GM11168 (cell line): ENCODE results near the gene RNF32.
"Not testable (repeated sequence)": the region's sequence is repeated elsewhere in the genome, so short reads cannot be mapped to it uniquely, and the experiment has no call there.

Experiments
- in situ Hi-C: fragments of 300-500 bp; cut with MboI; formaldehyde crosslinking; loops from one replicate; pipeline ENCODE4 v1.12.0; 2022; ENCODE audit warnings: low sequenced_read_pairs; ENCODE audit not compliant: unreplicated experiment

RNF32 gene

DNA sequence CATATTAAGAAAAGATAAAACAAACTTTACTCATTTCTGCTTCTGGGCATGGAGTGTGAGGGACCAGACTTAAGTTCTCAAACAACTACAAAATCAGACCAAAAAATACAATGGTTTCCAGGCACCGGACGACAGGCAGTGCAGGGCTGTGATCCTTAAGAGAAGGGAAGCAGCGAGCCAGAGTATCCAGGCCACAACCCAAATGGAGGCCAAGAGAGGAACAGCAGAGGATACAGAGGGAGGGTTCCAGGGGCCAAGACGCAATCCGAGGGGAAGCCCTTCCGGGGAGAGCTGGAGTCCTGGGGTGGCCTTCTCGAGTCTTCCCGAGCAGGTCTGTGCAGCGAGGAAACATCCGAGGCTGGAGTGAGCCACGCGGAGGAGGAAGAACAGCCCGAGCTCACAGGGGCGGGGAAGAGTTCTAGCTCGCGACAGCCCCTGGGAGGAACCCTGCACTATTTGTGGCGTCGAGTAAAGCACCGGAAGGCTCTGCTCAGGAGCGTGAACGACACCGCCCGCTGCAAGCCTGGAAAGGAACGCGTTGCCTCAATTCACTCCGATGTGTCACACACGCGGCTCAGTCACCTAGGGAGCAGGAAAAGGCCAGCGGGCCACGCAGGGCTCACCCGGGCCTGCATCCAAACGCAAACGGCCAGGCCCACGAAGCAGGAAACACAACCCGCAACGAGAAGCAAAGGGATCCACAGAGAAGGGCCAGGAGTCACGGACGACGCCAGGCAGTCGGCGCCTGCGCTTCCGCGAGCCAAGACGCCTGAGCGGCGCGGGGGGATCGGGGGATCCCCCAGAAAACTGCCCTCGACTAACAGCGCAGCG is 933 bp upstream of the RNF32 start:
- in situ Hi-C loops, result no loop called here

DNA sequence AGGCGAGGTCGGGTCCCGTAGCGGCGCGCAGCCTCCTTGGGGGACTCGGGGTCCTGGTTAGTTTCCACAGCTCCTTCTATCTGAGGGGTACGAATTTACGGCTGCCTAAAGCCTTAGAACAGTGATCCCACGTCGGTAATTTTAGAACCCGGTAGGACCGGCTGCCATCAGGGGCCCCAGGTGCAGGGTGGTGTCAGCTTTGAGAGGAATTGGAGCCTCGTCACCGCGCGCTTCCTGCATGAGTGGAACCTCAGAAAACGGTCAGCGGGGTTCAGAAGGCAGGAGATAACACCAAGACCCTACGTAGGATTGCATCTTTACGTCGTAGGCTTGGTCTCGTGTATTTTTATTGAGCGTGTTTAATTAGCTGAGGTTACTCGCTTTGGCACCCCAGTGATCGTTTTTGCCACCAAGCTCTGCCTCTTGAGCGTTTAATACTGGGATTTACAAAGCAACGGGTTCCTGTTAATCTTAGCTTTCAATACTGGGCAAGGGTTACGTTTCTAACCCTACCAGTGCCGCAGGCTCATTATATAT is 443 bp downstream of the RNF32 start:
- in situ Hi-C loops, result no loop called here

DNA sequence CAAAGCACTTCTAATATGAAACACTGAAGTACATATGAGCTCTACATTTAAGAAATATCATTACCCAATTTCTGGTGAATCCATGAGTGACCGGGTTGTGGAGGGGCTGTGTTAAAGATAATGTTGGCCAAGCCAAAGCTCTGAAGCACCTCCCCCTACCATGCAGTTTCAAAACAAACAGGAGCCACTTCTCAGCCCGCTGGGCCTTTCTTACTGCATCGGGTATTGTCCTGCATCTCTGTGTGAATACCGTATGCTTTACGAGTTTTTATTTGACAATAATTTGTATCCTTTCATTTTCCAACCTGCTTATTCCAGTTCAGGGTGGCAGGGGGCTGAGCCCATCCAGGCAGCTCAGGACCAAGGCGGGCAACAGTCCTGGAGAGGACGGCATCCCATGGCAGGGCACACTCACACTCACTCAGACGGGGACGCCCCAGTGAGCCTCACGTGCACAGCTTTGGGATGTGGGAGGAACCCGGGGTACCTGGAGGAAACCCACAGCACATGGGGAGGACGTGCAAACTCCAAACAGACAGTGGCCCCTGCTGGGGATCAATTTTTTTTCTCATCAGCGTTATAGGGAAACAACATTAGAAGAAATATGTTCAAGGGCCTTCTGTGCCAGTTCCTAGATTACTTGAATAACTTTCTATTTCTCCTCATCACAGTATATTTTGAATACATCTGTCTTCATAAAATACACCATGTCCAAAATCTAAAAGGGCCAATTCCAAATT is 1.9 kb downstream of the RNF32 start:
- in situ Hi-C loops, result no loop called here

DNA sequence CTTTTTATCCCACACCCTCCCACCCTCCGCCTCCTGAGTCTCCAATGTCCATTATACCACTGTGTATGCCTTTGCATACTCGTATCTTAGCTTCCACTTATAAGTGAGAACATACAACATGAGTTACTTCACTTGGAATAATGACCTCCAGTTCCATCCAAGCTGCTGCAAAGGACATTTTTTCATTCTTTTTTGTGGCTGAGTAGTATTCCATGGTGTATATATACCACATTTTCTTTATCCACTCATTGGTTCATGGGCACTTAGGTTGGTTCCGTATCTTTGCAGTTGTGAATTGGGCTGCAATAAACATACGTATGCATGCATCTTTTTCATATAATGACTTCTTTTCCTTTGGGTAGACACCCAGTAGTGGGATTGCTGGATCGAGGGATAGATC is 6.8 kb downstream of the RNF32 start:
- in situ Hi-C loops, result not testable (repeated sequence)

DNA sequence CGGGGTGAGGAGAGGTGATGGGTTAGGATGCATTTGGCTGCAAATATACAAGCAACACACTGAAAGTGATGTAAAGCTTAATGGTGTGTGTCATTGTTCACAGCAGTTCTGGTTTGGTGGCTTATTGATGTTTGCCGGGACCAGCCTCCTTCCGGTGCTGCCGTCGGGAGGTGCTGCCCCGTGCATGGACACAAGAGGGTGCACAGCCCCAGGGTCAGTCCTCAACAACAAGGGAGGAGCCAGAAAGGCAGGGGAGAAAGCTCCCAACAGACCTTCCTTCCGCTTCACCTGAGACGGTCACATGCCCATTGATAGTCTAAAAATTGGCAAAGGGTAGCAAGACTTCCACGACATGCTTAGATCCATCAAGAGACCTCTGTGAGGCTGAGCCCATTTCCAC is 9.5 kb downstream of the RNF32 start:
- in situ Hi-C loops, result no loop called here

DNA sequence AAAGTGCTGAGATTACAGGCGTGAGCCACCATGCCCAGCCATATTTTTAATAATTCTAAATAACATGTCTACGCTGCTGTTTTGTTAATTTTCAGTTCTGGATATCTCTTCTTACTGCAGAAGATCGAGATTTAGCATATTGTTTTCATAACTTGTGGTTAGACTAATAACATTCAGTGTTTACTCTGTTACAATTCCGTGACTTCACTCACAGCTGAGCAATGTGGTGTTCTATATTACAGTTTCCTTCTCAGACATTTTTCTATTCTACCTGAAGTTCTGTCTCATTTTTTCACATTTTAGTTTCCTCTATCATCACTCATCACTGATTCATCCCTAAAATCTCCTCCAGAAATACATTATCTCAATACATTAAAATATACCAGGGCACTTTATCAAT is 10.9 kb downstream of the RNF32 start:
- in situ Hi-C loops, result no loop called here

DNA sequence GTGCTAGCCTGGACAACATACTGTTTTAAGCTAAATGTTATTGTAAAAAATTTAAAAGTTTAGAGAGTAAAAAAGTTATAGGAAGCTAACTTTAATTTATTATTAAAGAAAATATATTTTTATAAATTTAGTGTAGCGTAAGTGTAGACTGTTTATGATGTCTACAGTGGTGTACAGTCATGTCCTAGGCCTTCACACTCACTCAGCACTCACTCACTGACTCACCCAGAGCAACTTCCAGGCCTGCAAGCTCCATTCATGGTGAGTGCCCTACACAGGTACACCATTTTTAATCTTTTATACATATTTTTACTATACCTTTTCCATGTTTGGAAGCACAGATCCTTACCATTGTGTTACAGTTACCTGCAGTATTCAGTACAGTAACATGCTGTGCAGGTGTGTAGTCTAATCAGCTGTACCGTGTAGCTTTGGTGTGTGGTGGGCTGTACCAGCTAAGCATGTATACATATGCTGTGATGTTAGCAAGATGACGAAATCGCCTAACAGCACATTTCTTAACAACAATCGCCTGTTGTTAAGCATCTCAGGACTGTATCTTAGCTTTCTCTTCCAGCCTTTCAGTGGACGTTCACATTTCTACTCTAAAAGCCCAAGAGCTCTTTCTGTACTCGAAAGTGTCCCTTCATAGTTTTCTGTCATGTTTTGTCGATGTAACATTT is 12.5 kb downstream of the RNF32 start:
- in situ Hi-C loops, result no loop called here

DNA sequence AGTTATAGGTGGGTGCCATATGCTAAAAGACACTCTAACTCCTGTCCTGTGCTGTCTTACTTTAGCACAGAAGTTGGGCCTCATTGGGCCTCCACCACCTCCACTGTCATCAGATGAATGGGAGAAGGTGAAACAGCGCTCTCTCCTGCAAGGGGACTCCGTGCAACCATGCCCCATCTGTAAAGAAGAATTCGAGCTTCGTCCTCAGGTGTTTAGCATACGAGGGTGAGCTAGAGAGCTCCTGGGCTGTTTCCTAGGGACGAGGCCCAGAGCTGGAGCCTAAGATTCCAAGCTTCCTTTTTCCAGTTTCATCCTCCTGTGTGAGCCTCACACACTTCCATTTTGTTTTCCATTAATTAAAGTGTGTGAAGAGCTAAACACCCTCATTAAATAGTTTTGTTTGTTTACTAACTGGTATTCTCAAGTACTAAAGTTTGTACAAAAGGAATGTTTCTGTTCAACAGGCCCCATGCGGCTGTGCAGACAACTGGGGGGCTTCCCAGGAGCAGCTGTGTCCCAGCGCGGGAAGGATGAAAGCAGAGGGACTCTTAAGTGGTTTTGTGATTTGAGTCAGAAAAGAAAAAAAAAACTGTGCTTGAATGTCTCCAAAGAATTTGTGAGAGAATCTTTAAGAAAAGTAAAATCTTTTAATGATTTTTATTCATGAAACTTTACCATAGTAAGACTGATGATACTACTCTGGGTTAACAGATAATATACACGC is 14.1 kb downstream of the RNF32 start:
- in situ Hi-C loops, result no loop called here

DNA sequence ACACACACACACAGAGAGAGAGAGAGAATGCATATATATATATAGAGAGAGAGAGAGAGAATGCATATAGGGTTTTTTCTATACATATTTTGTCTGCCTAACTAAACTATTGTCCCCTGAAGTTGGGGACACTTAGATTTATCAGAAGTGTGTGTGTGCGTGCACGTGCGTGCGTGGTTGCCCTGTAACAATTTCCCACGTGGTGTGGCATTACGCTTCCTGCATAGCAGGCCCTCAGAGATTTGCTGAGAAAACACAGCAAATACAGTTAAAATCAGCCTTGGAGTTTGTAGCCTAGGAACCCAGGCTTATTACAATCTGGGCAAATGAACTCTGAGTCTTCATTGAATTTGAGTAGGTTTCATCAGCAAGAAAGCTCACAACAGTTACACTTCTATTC is 14.7 kb downstream of the RNF32 start:
- in situ Hi-C loops, result no loop called here

DNA sequence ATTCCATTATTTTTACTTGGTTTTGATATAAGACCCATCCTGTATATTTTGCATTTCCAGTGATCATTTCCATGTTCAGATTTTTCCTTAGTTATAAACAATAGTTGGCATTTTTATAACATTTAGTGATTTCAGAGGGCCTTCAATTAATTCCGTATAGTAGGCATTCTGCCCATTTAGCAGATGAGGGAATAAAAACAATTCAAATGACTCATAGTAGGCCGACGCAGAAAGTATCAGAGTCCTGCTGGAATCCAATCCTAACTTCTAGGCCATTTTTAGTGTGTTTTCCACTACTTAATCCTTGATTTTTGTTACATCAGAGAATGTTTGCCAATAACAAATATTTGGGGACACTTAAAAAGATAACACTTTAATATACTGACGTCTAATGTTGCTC is 15.4 kb downstream of the RNF32 start:
- in situ Hi-C loops, result no loop called here

DNA sequence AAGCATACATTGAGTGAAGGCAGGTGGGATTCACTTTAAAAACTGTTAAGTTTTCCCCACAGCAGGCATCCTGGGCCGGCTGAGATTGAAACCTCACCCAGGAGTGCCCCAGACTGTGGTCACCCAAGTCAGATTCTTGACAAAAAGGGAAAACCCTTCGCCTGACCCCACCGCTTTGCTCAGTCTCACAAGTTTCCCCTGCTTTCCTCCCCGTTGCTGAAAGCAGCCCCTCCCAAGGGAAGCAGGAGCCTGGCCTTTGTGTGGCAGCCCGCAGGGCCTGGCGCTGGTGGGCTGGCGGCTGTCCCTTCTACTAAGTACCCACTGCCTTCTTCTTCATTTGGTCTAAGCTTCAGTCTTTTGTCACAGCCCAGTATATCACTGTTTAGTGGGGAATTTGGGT is 16.0 kb downstream of the RNF32 start:
- in situ Hi-C loops, result no loop called here

DNA sequence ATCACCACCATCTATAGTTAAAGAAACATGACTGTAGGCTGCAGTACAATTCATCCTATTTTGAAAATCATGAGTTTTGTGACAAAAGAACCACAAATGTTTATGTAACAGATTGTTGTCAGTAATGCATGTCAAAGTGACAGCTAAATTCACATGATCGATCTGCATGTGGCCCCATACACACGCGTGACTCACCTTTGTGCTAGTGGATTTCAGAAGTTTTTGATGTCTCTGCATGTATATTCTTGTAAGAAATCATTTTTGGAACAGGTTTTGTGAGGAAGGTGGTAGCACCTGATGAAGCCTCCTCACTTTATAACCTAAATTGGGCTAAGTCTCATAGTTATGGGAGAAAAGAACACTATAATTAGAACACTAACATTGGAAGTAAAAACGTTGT is 17.1 kb downstream of the RNF32 start:
- in situ Hi-C loops, result no loop called here

DNA sequence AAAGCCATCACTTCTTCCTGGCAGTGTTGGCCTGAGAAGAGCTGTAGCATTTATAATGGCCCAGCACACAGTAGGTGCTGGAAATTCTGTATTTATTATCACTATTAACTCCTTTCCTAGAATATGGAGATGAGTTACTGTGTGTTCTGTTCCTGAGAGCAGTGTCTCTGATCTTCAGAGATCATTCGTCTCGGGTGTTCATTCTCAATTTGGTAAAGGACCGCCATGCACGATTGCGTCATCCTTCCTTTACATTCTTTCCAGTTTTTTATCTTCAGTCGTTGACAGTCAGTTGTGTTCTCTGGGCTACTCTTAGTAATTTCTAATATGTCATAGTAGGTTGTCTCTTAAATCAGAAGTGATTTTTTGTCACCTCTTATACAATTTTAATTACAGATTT is 18.6 kb downstream of the RNF32 start:
- in situ Hi-C loops, result no loop called here

DNA sequence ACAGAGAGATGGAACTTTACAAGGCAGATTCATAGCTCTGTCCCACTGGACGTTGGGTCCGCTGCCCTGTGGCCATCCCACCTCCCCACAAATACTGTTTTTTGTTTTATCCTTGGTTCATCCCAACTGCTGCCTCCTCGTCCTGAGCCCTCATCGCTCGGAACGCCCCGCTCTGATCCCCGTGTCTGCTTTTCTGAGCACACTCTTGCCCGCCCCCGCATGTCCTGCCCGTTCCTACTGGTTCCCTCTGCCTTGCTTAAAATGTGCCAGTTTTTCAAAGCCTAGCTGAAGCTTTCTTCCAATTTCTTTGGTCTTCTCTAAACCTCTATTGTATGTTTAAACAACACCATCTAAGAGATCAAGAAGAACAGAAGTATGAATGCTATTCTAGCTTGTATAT is 19.4 kb downstream of the RNF32 start:
- in situ Hi-C loops, result no loop called here

DNA sequence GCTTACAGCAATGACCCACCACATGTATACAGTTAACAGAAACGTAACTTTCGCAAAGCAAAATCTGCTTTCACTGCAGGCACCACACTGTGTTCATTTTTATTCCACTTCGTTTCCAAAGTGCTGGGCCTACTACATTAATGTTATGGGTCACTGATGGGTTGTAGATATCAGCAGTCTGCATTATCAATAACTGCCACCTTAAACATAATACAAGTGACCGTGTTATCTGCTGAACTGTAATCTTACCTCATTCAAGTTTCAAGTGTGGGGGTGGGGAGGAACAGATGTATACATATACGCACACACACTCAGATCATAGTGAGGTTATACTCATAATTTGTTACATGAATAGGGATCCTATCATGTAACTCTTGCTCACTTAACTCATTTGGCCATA is 21.1 kb downstream of the RNF32 start:
- in situ Hi-C loops, result no loop called here

DNA sequence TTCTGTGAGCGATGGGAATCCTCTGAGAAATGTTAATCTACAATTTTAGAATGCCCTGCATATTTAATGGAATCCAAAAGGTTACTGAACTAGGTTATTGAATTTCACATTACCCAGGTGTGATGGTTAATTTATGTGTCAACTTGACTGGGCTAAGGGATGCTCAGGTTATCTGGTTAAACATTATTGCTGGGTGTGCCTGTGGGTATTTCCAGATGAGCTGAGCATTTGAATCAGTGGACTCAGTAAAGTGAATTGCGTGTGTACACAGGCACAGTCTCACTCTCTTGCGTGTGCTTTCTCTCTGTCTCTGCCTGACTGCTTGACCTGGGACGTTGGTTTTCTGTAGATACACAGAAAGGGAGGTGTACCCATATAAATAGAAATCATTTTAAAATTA is 21.7 kb downstream of the RNF32 start:
- in situ Hi-C loops, result no loop called here

DNA sequence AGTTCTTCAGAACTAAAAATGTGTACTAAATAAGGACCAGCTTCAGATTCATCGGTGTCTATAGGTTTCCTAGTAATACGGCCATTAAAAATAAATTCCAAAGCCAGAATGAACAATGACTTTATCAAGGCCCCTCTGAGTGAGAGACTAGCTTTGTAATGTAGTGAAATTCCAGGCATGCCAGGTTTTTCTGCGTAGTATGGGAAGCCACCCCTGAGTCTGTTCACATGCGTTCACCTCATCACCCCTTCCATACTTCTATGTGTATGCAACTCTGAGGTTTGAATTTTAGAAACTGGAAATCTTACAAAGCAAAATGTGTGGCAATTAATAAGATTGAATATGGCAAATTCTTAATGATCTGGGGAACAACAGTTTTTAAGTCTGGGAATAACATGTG is 24.5 kb downstream of the RNF32 start:
- in situ Hi-C loops, result no loop called here

DNA sequence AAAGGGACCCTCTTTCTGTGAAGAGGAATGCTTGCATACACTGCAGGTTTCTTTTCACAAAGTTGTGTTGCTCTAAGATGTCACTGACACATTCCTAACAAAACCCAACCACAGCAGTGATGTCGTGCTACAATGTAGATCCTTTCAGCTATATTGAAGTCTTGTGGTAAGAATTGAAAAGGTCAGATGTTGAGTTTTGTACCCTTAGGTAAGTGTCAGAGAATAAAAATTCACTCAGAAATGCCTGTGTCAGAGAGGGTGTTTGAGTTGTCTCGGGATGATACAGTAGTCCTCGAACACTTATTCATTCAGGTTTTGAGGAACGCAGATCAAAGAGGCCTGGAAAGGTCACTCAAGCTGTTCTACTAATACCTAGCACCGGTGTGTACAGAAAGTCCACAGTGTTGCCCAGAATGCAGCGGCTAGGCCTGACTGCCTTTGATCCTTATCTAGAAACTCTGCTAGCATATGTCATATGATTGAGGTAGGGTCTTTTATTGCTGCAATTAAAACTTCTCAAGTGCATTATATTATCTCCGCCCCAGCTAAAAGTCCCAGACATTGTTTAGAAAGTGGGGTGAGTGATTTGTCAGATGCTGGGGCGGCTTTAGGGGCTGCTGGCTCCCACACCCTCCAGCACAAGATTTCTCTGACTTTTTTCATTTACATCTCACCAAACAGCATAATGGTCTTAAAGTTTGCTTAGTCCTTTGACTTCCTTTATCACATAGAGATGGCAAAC is 26.0 kb downstream of the RNF32 start:
- in situ Hi-C loops, result no loop called here

DNA sequence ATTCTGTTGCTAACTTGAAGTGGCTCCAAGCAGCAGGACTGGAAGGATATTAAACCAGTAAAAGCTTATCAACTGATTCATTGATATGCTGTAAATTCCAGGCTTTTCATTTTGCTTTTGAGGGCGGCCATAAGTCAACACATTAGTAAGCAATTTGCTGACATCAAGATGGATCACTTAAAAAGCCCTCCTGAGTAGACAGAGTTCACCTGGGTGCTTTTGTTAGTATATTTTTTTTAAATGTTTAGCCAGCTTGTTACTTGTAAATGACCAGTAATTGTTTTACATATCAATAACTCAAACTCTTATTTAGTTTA is 26.5 kb downstream of the RNF32 start:
- in situ Hi-C loops, result no loop called here
